ENCODE data around the gene SPOCK1. TPM values are rescaled to one million over a fixed set of nuclear protein-coding genes. Genes with fewer than 3 reads are reported as not detected.

Gene SPOCK1
- total and polyA plus RNA-seq, 2 of the 13 experiments (the other 11 are each of a cell fraction or from before 2014, with no cell fraction given): 0.18 to 0.29 TPM

DNA sequence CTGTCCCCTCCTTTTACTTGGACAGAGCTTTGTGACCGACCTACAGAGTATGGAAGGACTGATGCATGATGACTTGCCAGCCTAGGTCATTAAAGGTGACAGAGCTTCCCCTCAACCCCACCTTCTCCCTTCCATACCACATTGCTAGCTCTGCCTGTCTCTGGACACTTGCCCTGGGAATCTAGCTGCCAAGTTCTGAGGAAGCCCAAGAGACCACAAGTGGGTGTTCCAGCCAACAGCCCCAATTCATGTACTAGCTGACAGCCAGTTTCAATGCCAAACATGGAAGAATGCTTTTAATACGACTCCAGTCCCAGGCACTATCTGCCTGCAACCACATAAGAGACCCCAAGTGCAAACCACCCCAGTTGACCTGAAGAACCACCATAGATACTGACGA, 477.1 kb downstream of the SPOCK1 start:
- ChIA-PET CTCF (ENCODE audit: low intra/inter-chr PET ratio, low total read pairs) (no interaction called here), POLR2A (no interaction called here)
- Histone ChIP-seq H3K4me3 (replicated peaks in 1 of 3; ENCODE audit: insufficient read depth in 1 of 3, low read depth in 2 of 3, low read length in 3 of 3) (no peak overlapping the region), H3K4me2 (ENCODE audit: low read depth, low read length) (no peak overlapping the region), H2AFZ (ENCODE audit: low read length) (no peak overlapping the region), H3K9ac (ENCODE audit: insufficient read depth, low read depth, low read length) (no peak overlapping the region), H3K9me3 (ENCODE audit: low read length) (no peaks in the 10 kb centered on the region), H3K79me2 (ENCODE audit: insufficient read depth, low read length) (no peaks in the 10 kb centered on the region), H4K20me1 (ENCODE audit: insufficient read depth, low read length) (no peaks in the 10 kb centered on the region), H3K27me3 (ENCODE audit: control insufficient read depth in 1 of 2, insufficient read depth in 2 of 2, low read length in 2 of 2) (no peaks in the 10 kb centered on the region), H3K4me1 (ENCODE audit: insufficient read depth, low read length) (no peaks in the 10 kb centered on the region), H3K27ac (ENCODE audit: extremely low read length, insufficient read depth, low read length) (no peak overlapping the region), H3K36me3 (replicated peaks in 1 of 2; ENCODE audit: control insufficient read depth in 1 of 2, insufficient read depth in 2 of 2, low read length in 2 of 2) (no peaks in the 10 kb centered on the region)
- no TSS peak for BruUV-seq (replicated peaks)
- DNase-seq (ENCODE audit: low spot score) (no peak), FAIRE-seq (no peak), ATAC-seq (no peak)
- intact Hi-C loops (cut with micrococcal nuclease; ENCODE audit: unreplicated experiment): no loop called here
- in situ Hi-C loops (cut with HindIII; ENCODE audit: extremely low pct_ligation_motif_present, low pct_unique_long_range_greater_than_20kb): no loop called here
- 3% methylated on average over 3 of the region's 3 CpGs for WGBS (ENCODE audit: low lambda C conversion rate)
- TF ChIP-seq ZNF224 (CRISPR knock-in tag; IDR thresholded peaks at IDR 0.05) (no peak), ZNF446 (CRISPR knock-in tag; IDR thresholded peaks at IDR 0.05) (no peak), ZZZ3 (CRISPR knock-in tag; IDR thresholded peaks at IDR 0.05; ENCODE audit: borderline replicate concordance) (no peak), CCAR2 (optimal IDR thresholded peaks at IDR 0.05; ENCODE audit: low read depth, low read length) (no peak), ZNF557 (CRISPR knock-in tag; IDR thresholded peaks at IDR 0.05) (no peak), PAWR (CRISPR knock-in tag; IDR thresholded peaks at IDR 0.05; ENCODE audit: borderline replicate concordance) (no peak), ZNF230 (CRISPR knock-in tag; IDR thresholded peaks at IDR 0.05) (no peak), ZBTB3 (CRISPR knock-in tag; IDR thresholded peaks at IDR 0.05; ENCODE audit: borderline replicate concordance, low read depth) (no peak), ZNF878 (CRISPR knock-in tag; IDR thresholded peaks at IDR 0.05) (no peak), MAFG (CRISPR knock-in tag; IDR thresholded peaks at IDR 0.05) (no peak)
- TF ChIP-seq, protein P1, sequence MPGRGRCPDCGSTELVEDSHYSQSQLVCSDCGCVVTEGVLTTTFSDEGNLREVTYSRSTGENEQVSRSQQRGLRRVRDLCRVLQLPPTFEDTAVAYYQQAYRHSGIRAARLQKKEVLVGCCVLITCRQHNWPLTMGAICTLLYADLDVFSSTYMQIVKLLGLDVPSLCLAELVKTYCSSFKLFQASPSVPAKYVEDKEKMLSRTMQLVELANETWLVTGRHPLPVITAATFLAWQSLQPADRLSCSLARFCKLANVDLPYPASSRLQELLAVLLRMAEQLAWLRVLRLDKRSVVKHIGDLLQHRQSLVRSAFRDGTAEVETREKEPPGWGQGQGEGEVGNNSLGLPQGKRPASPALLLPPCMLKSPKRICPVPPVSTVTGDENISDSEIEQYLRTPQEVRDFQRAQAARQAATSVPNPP (CRISPR knock-in tag; IDR thresholded peaks at IDR 0.05): no peak
- TF ChIP-seq, protein P2, sequence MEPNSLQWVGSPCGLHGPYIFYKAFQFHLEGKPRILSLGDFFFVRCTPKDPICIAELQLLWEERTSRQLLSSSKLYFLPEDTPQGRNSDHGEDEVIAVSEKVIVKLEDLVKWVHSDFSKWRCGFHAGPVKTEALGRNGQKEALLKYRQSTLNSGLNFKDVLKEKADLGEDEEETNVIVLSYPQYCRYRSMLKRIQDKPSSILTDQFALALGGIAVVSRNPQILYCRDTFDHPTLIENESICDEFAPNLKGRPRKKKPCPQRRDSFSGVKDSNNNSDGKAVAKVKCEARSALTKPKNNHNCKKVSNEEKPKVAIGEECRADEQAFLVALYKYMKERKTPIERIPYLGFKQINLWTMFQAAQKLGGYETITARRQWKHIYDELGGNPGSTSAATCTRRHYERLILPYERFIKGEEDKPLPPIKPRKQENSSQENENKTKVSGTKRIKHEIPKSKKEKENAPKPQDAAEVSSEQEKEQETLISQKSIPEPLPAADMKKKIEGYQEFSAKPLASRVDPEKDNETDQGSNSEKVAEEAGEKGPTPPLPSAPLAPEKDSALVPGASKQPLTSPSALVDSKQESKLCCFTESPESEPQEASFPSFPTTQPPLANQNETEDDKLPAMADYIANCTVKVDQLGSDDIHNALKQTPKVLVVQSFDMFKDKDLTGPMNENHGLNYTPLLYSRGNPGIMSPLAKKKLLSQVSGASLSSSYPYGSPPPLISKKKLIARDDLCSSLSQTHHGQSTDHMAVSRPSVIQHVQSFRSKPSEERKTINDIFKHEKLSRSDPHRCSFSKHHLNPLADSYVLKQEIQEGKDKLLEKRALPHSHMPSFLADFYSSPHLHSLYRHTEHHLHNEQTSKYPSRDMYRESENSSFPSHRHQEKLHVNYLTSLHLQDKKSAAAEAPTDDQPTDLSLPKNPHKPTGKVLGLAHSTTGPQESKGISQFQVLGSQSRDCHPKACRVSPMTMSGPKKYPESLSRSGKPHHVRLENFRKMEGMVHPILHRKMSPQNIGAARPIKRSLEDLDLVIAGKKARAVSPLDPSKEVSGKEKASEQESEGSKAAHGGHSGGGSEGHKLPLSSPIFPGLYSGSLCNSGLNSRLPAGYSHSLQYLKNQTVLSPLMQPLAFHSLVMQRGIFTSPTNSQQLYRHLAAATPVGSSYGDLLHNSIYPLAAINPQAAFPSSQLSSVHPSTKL (CRISPR knock-in tag; IDR thresholded peaks at IDR 0.05): no peak
- TF ChIP-seq, protein P3, sequence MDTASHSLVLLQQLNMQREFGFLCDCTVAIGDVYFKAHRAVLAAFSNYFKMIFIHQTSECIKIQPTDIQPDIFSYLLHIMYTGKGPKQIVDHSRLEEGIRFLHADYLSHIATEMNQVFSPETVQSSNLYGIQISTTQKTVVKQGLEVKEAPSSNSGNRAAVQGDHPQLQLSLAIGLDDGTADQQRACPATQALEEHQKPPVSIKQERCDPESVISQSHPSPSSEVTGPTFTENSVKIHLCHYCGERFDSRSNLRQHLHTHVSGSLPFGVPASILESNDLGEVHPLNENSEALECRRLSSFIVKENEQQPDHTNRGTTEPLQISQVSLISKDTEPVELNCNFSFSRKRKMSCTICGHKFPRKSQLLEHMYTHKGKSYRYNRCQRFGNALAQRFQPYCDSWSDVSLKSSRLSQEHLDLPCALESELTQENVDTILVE (CRISPR knock-in tag; IDR thresholded peaks at IDR 0.05): no peak
- TF ChIP-seq, protein P4, sequence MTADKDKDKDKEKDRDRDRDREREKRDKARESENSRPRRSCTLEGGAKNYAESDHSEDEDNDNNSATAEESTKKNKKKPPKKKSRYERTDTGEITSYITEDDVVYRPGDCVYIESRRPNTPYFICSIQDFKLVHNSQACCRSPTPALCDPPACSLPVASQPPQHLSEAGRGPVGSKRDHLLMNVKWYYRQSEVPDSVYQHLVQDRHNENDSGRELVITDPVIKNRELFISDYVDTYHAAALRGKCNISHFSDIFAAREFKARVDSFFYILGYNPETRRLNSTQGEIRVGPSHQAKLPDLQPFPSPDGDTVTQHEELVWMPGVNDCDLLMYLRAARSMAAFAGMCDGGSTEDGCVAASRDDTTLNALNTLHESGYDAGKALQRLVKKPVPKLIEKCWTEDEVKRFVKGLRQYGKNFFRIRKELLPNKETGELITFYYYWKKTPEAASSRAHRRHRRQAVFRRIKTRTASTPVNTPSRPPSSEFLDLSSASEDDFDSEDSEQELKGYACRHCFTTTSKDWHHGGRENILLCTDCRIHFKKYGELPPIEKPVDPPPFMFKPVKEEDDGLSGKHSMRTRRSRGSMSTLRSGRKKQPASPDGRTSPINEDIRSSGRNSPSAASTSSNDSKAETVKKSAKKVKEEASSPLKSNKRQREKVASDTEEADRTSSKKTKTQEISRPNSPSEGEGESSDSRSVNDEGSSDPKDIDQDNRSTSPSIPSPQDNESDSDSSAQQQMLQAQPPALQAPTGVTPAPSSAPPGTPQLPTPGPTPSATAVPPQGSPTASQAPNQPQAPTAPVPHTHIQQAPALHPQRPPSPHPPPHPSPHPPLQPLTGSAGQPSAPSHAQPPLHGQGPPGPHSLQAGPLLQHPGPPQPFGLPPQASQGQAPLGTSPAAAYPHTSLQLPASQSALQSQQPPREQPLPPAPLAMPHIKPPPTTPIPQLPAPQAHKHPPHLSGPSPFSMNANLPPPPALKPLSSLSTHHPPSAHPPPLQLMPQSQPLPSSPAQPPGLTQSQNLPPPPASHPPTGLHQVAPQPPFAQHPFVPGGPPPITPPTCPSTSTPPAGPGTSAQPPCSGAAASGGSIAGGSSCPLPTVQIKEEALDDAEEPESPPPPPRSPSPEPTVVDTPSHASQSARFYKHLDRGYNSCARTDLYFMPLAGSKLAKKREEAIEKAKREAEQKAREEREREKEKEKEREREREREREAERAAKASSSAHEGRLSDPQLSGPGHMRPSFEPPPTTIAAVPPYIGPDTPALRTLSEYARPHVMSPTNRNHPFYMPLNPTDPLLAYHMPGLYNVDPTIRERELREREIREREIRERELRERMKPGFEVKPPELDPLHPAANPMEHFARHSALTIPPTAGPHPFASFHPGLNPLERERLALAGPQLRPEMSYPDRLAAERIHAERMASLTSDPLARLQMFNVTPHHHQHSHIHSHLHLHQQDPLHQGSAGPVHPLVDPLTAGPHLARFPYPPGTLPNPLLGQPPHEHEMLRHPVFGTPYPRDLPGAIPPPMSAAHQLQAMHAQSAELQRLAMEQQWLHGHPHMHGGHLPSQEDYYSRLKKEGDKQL (CRISPR knock-in tag; IDR thresholded peaks at IDR 0.05; ENCODE audit: low read depth): no peak
